HG03095 (cell line): ENCODE data around the gene ANKRD34A.
A peak's percentile ranks its signal among the peaks of the same experiment; 100 is the strongest.

Experiments
- ATAC-seq: cut with Tn5 transposase; IDR thresholded peaks from one replicate; pipeline ENCODE4 v1.9.1; 2021; ENCODE audit warnings: moderate library complexity; ENCODE audit not compliant: unreplicated experiment

ANKRD34A gene

DNA sequence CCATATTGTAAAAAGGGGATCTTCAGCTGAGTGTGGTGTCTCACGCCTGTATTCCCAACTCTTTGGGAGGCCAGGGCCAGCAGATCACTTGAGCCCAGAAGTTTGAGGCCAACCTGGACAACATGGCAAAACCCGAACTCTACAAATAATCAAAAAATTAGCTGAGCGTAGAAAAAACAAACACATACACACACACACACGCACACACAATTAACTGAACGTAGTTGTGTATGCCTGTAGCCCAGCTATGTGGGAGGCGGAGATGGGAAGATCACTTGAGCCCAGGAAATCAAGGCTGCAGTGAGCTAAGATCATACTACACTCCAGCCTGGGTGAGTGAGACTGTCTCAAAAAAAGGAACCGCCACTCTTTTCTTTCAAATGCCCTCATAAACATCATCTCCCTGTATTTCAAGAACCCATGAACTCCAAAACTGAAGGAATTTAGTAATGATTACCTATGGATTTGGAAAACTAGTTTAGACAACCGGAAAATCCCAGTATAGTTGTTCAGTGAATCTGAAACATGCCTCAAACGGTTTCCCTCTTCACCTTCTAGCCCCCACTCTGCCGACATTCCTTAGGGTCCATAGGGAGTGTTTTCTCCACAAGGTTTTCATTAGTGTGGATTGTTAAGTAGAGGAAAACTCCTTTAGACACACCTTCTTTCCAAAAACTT lies 27.5 kb upstream of the ANKRD34A start:
- no peak for ATAC-seq

DNA sequence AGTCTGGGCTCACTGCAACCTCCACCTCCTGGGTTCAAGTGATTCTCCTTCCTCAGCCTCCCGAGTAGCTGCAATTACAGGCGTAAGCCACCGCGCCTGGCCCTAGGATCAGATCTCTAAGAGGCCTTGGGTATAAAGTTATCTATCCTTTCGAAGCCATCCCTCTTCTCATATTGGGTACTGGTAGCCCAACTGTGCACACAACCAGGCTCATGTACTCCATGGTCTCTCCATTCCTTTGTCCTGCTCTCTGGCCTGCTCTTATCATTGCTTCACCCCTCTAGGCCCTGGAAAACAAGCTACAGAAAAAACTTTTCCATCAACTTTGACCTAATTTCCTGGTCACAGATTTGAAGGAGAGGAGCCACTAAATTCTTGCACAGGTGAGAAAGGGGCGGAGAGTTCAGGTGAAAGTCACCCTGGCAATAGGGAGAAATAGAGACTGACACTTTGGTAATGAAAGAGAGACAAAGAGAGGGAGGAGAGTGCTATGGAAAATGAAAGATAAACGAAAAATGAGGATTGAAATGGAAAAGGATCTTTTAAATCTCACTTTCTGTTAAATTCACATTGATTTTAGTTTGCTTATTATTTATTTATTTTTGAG lies 26.0 kb upstream of the ANKRD34A start:
- no peak for ATAC-seq

DNA sequence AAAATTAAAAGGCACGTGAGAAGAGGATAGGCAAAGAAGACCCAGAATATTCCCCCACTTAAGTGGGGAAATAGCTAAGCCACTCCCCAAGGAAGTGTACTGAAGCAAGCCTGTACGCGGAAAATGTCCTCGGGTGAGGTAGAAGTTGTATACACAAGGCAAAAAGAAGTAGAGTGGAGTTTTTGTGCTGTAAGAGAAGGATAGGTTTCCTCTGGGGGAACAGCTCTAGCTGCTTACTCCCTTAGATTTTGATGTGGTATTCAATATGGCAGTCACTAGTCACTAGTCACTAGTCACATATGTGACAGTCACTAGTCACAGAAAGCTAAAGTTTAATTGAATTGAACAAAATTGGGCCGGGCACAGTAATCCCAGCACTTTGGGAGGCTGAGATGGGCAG lies 24.4 kb upstream of the ANKRD34A start:
- no peak for ATAC-seq

DNA sequence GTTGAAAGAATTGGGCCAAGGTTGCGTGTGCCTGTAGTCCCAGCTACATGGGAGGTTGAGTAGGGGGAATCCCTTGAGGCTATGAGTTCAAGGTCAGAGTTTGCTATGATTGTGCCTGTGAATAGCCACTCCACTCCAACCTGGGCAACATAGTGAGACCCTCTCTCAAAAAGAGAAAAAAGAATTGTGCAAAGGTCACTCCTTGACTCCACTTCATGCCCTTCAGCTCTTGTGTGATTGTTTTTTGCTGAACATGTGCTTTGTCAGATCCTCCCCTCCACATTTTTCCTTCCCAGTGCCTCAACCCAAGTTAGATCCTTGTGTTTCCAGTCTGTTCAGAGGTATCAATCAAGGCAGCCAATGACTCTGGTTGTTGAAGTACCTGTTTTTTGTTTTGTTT lies 23.6 kb upstream of the ANKRD34A start:
- ATAC-seq: no peak

DNA sequence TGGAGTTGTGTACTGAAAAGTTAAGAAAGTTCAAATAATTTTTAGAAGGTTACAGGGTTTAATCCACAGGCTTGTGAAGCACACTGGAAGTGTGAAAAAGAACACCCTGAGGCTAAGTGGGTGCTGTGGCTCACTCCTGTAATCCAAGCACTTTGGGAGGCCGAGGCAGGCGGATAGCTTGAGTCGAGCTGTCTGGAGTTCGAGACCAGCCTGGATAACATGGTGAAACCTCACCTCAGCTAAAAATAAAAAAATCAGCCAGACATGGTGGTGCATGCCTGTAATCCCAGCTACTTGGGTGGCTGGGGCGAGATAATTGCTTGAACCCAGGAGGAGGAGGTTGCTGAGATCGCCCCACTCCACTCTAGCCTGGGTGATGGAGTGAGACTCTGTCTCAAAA lies 22.2 kb upstream of the ANKRD34A start:
- ATAC-seq: no peak

DNA sequence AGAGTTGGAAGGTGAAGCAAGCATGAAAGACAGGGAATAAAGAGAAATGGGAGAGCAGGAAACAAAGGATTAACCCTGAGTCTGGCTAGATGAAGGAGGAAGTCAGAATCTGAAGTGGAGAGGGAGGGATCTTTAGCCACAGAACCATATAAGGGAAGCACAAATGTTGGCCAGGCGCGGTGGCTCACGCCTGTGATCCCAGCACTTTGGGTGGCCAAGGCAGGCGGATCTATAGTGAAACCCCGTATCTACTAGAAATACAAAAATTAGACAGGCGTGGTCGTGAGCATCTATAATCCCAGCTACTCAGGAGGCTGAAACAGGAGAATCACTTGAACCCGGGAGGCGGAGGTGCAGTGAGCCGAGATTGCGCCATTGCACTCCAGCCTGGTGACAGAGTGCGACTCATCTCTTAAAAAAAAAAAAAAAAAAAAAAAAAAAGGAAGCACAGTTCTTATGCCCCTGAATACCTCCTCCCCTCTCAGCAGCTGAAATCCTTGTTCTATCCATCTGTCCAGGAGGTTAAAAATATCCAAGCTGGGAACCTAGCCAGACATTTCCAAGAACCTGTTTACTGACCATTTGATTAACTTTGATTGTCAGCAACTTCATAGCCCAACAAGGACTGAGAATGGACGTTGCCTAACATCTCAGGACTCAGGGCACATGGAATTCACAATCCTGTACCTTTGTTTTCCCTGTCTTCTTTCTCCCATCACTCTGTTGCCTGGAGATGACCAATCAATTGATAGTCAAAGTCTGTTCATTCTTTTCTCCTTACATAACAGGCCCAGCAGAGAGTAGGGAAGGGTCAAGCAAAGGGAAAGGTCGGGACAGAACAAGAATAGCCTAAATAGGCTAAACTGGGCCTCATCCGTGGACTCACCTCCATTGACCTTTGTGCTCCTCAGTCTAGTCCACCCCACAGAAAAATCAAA lies 21.4 kb upstream of the ANKRD34A start:
- ATAC-seq: no peak

DNA sequence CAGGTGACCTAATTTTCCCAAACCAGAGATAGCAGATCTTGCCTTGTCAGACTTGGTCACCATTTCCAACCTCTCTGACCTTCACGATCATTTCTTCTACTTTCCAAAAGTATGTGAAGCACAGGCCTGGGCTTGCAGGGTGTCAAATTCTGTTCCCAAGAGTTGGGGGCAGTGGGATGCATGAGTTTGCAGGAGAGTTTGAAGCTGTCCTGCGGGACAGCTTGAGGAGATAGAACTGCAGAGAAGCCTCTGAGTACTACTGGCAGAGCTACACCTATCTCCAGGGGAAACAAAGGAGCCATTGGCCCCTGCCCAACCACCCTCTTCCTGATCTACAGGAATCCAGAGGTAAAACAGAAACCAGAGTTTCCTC lies 20.7 kb upstream of the ANKRD34A start:
- no peak for ATAC-seq

DNA sequence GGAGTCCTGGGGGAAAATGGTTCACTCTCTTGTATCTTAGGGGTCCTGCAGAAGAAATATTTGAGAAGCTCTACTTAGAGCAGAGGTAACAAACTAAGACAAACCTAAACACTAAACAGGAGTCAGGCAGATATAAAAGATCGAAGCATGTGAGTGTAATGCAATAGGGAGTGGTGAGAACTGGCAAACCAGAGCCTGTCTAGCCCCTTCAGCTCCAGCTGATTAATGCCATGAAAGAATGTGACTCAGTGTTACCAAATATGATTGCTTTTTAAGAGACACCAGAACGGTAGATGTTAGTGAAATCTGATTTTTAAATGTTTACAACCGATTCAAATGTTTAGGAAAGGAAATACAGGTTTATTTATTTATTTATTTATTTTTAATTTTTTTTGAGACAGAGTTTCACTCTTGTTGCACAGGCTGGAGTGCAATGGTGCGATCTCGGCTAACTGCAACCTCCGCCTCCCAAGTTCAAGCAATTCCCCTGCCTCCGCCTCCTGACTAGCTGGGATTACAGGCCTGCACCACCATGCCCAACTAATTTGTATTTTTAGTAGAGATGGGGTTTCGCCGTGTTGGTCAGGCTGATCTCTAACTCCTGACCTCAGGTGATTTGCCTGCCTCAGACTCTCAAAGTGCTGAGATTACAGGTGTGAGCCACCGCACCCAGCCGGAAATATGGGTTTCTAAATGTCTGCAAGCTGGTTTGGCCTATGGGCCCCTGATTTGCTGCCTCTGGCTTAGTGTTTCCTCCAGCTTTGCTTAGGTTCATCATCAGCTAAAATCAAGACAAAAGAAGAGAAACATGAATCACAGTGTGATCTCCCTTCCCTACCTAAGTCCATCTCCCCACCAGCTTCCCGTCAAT lies 19.8 kb upstream of the ANKRD34A start:
- no peak for ATAC-seq

DNA sequence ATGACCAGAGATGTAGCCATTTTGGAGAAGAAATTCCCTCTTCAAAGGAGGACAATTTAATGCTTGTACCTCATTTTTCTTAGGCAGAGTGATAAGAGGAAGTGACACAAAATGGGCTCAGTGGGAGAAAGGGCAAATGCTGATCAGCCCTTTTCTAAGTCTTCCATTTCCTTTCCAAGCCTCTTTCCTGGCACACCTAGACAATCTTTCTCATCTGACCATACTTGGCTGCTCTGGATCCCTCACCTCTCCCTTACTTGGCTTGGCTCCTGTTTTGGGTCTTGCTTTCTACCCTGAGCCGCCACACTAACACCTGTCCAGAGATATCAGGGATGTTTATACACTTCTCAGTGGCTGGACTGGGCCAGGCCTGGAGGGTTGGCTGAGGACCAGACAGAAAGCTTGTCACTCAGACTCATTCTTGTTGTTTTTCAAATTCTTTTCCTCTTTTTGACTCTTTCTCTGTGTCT lies 18.9 kb upstream of the ANKRD34A start:
- ATAC-seq: no peak

DNA sequence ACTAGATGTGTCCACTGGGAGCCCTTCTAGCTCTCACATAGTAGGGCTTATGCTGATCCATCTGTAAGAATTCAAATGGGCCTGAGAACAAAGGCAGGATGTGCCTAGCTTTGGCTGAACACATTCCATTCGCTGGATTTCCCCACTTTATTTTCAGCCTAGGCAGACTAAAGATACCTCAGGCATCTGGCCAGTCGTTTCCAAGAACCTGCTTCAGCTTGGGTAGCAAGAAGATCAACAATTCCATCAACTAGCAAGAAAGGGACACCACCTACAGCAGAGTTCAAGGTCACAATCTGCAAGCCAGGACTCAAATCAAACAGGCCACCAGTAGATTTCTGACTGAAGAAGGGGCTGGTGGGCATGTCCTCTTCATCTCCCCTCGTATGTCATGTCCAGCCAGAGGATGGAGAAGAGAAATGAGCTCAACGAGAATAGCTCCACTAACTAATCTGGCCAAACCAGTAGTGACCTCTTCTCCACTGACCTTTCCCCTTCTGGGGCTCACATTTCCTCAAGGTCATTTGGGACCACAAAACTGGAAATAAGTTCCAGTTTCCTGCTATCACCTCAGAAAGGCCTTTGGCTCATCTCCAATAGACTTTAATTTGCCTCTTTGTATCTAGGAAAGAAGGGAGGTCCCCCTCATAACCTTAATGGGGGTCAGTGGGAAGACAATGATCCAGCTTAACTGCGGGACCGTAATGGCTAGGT lies 17.8 kb upstream of the ANKRD34A start:
- no peak for ATAC-seq

DNA sequence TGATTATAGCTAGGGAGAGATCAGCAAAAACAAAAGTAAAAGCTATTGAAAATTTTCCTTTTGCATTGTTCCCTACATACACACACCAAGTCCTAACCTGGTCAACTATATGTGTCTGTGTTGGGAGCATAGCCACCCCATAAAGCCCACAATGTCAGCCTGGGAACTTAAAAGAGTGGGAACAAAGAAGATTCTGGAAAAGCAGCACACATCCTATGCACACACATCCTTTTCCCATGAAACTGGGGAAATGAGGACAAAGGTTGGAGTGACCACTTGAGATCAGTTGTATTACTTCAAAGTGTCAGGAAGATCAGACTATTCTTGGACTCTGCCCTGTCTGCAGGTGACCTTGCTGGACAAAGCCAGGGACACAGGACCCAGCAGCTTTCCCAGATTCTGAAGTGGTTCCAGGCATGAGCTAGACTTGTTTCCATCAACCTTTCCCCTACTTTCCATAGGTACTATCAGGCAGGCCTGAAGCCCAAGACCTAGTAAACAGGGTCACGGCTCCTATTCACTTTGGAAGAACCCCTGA lies 16.2 kb upstream of the ANKRD34A start:
- ATAC-seq: no peak

DNA sequence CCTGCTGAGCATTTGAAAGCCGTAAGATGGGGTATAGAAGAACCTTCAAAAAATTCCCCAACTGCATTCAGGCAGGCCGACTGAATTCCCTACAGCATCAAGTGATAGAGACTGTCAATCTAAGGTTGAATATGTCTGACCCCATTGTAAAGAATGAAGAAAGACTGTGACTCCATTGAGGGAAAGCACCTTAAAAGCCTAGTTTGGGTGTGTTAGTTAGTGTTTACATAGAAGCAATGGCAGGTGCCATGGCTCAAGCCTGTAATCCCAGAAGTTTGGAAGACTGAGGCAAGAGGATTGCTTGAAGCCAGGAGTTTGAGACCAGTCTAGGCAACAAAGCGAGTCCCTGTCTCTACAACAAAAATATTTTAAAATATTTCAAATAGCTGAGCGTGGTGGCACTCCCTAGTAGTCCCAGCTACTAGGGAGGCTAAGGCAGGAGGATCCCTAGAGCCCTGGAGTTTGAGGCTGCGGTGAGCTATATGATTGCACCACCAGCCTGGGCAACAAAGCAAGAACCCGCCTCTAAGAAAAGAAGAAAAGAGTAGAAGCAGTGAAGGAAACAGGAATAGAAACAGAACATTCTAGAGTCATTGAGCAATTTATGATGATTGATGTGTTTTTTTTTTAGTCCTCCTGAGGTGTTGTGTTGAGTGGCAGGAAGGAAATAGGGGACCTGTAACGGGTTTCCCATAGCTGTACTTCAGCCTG lies 15.5 kb upstream of the ANKRD34A start:
- peak; percentile 8 for ATAC-seq

DNA sequence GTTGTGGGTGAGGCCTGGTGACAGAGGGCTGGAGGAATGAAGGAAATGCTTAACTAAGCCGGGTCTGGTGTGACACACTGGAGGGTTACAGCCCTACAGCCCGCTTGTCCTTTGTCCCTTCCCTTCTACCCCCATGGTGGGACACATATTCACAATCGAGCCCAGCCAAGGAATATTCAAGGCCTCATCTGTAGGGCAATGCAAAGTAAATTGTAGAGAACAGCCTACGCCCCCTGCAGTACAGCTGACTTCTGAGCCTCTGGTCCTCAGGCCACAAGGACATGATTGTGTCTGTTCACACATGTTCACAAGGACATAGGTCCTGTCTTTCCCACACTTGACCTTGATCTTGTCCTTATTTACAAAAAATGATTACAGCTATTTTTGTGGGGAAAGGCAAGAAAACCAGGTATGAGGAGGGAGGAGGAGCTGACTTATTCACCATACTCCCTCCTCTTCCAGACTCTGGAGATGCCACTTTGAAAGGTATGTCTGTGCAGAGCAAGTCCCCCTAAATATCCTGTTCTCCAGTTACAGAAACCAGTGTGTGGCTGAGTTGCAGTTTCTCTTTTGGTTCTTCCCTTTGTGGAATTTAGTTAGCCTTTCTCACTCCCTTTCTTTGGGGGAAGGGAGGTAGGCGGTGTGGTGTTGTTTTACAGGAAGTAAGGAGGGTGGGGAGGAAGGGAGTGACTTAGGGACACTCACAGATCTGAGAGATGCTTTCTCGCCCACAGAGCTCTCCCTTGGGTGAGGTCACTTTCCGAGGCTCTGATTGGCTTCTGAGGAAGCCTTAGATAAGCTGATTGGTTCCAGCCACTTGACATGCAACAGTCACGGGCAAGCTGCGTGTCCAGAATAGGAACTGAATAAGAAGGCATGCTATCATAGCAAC lies 14.7 kb upstream of the ANKRD34A start:
- ATAC-seq: peak; percentile 79

DNA sequence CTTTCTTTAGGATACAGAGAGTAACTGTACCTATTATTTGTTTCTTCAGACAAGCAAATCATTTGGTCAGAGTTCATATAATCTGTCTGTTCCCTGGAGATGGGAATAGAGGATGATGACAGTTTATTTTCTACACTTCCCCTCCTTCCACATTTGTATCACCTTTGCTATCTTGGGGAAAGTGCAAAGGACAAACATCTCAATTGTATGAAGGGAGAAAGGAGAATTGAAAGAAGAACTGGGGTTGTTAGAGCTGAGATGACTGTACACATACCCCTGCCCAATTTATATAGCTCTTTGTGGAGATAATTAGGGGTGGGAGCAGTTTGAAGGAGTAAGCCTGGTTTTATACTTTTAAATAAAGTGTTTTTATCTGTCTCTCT lies 14.1 kb upstream of the ANKRD34A start:
- ATAC-seq: no peak

DNA sequence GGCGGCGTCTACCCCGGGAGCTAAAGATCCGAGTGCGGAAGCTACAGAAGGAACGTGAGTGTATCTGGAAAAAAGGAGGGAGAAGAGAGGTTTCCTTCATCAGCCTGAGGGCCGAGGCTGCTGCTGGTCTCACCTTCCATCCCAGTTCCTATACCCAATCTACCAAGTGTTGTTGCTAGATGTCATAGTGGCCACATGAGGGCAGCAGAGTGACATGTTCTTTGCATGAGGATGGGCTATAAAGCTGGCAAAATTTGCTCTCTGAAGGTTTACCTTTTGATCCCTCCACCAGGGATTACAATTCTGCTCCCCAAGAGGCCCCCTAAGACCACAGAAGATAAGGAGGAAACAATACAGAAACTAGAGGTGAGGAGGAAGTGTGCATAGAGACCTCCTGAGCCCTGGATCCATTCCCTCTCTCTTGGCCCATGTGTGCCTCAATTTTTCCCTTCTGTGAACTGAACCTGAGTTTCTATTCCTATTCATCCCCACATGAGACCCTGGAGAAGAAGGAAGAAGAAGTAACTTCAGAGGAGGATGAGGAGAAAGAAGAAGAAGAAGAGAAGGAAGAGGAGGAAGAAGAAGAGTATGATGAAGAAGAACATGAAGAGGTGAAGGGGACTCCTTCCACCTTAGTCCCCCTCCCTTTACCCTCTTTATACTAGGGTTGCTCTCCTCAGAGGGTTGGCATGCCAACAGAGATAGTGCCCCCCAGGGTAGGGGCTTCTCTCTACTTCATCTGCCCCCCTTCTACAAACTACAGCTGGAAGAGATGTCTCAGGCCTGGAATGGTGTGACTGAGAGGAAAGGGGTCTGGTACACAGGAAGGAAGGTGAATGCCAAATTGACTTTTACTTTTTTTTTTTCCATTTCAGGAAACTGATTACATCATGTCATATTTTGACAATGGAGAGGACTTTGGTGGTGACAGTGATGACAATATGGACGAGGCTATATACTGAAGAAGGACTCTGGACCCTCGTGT lies 13.4 kb upstream of the ANKRD34A start:
- ATAC-seq: no peak

DNA sequence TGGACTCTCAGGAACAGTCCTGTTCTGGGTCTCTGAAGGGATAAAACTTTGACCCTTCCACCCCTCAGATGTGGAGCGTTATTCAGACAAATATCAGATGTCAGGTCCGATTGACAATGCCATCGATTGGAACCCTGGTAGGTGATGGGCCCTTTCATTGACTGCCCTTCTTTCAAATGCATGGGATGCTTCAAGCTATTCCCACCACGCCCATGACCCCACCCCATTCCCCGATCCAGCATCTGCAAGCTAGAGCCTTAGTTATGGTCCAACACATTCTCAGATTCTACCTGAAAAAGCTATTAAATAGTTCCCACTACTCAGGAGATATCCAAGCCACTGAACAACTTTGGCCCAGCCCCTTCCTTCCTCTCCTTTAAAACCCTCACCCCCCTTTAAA lies 12.6 kb upstream of the ANKRD34A start:
- no peak for ATAC-seq

DNA sequence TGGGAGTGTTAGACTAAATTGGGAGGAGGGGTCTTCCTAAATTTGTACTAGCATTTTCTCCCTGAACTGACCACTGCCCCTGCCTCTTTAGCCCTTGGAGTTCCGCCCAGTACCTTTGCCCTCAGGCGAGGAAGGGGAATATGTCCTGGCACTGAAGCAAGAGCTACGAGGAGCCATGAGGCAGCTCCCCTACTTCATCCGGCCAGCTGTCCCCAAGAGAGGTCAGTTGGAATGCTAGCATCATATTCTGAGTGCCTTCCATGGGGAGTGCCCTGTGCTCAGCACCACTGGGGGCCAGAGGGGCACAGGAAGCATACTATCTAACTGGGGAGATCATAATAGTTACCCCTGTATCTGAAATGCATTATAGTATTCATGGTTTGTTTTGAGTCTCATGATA lies 10.8 kb upstream of the ANKRD34A start:
- no peak for ATAC-seq
